Measurements from ENCODE around the gene RRP15. TPM values are rescaled to one million over a fixed set of nuclear protein-coding genes. Genes with fewer than 3 reads are reported as not detected.

The RRP15 gene
- total RNA-seq, result 3.0 and 3.7 TPM in 2 replicates

GRCh38 chr1:218284917-218285635 lies at the start of gene RRP15:
Gene RRP15 (plus strand): TSS chr1:218285293. CDS start chr1:218285317, 24 bp downstream.

GRCh38 chr1:218344814-218345672 lies 60.0 kb downstream of the RRP15 start, which contains the start of gene TGFB2:
Gene TGFB2 (plus strand): TSS chr1:218345336. CDS start chr1:218346702, 1,366 bp downstream.

Other genes with a start within 250 kb of the RRP15 start
- gene TGFB2, start 60.0 kb downstream of the RRP15 start, total RNA-seq, result 66.6 and 94.8 TPM in 2 replicates